ENCODE data around the gene TM4SF1. TPM values are rescaled to one million over a fixed set of nuclear protein-coding genes. Genes with fewer than 3 reads are reported as not detected.

TM4SF1 gene
- total RNA-seq, 1 donor from 2014 or later: not detected

DNA sequence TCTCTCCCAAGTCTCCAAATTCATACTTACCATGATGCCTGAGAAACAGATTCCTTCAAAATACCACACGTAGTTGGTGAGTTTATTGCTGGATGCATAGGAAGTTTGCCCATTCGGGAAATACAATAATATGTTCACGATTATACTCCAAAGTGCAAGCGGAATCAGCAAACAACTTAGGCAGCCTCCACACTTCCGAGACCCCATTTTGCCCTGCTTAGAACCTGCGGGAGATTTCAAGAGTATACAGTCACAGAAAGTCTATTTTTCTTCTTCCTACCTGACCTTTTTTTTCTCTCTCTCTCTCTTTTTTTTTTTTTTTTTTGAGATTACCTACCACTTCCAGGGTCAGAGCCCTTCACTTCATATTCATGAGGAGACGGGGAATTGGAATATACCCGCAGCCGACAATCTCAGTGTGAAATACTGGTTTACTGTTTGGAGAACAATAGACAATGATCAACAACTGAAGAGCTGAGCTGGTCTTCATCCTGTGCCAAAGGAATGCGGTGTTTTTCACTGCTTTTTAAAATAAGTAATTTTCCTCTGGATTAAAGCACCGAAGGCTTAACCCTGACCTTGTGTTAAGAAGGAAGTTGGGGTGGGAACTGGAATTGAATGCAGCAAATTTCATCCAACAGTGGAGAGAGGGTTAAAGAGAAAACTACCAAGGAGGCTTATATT is 44.1 kb downstream of the TM4SF1 start, which contains the start of gene TM4SF18:
TM4SF18 (minus strand) TSS at position 461 of the 684 bp plus-strand sequence; CDS start at position 207, 254 bp downstream.
- DNase-seq (ENCODE audit: low spot score): no peak
- H3K36me3 ChIP-seq: no peaks in the 10 kb centered on the region
- H3F3A ChIP-seq (ENCODE audit: low read depth): no peaks in the 10 kb centered on the region
- no peaks in the 10 kb centered on the region for H4K20me1 ChIP-seq (ENCODE audit: low read depth)
- peak within 1 kb of the TSS; percentile 32 for H3K27ac Mint-ChIP-seq
- peak within 1 kb of the TSS; percentile 77 for H3K4me3 Mint-ChIP-seq
- peak within 1 kb of the TSS; percentile 54 for H3K4me2 ChIP-seq
- TF ChIP-seq CTCF (IDR thresholded peaks at IDR 0.05): no peak
- TF ChIP-seq EZH2phosphoT487 (IDR thresholded peaks at IDR 0.05): no peak
- TF ChIP-seq EZH2 (IDR thresholded peaks at IDR 0.05): no peak
- H3K36me3 Mint-ChIP-seq: no peaks in the 10 kb centered on the region
- H3K79me2 ChIP-seq (ENCODE audit: low read depth): no peaks in the 10 kb centered on the region
- no peak within 1 kb of the TSS for H2AFZ ChIP-seq (replicated peaks)
- H3K27me3 ChIP-seq: no peaks in the 10 kb centered on the region
- no peak within 1 kb of the TSS for H3K9ac ChIP-seq
- no peaks in the 10 kb centered on the region for H3K9me3 Mint-ChIP-seq
- peaks cover 16% of the 10 kb centered on the region for H3K4me1 ChIP-seq
- H3K9me3 ChIP-seq (ENCODE audit: low read depth): no peaks in the 10 kb centered on the region
- no peaks in the 10 kb centered on the region for H3K27me3 Mint-ChIP-seq (ENCODE audit: insufficient read depth, low read depth)
- H3K27ac ChIP-seq: no peak within 1 kb of the TSS
- H3K4me3 ChIP-seq: no peak within 1 kb of the TSS
- H3K4me1 Mint-ChIP-seq: peaks cover 20% of the 10 kb centered on the region

- H3K27ac ChIP-seq: no peak overlapping the region
- no peaks in the 10 kb centered on the region for H3K27me3 ChIP-seq
- H3F3A ChIP-seq (ENCODE audit: low read depth): no peaks in the 10 kb centered on the region
- H3K36me3 ChIP-seq: no peaks in the 10 kb centered on the region
- no peaks in the 10 kb centered on the region for H3K9me3 Mint-ChIP-seq
- H3K9ac ChIP-seq: no peak overlapping the region
- H3K79me2 ChIP-seq (ENCODE audit: low read depth): no peaks in the 10 kb centered on the region
- H3K9me3 ChIP-seq (ENCODE audit: low read depth): no peaks in the 10 kb centered on the region
- TF ChIP-seq CTCF (IDR thresholded peaks at IDR 0.05) (no peak), EZH2 (IDR thresholded peaks at IDR 0.05) (no peak), EZH2phosphoT487 (IDR thresholded peaks at IDR 0.05) (no peak)
- peaks cover 20% of the 10 kb centered on the region for H3K4me1 Mint-ChIP-seq
- H3K4me3 Mint-ChIP-seq: peak overlapping the region; percentile 77
- peaks cover 16% of the 10 kb centered on the region for H3K4me1 ChIP-seq
- H3K27me3 Mint-ChIP-seq (ENCODE audit: insufficient read depth, low read depth): no peaks in the 10 kb centered on the region
- no peaks in the 10 kb centered on the region for H3K36me3 Mint-ChIP-seq
- H3K27ac Mint-ChIP-seq: peak overlapping the region; percentile 32
- DNase-seq (ENCODE audit: low spot score): peak; percentile 9
- peak overlapping the region; percentile 54 for H3K4me2 ChIP-seq
- H4K20me1 ChIP-seq (ENCODE audit: low read depth): no peaks in the 10 kb centered on the region
- no peak overlapping the region for H2AFZ ChIP-seq (replicated peaks)
- no peak overlapping the region for H3K4me3 ChIP-seq
Measured at GRCh38 chr3:149332771-149333170, 44.7 kb downstream of the TM4SF1 start.

DNA sequence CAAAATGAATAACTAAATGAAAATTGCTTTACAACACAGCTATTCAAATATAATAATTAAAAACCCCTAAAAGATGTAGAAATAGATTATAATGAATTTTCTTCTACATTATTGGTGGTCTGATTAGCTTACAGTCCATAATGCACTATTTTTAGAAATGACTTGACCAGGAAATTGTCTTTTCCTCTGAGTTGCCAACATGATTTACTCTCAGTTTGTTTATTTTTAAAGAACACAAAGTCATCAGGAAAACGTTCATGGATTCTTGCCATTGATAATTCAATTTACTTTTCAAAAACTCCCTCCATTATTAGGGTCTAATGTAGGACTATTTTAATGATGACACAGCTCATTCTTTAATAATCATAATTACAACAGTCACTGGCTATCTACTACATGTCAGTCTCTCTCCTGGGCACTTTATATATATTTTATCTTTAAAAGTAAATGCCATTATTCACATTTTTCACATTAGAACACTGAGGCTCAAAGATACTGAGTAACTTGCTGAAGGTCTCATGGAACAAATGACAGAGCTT is 45.2 kb downstream of the TM4SF1 start:
- H3K27me3 ChIP-seq: no peaks in the 10 kb centered on the region
- H3K36me3 ChIP-seq: no peaks in the 10 kb centered on the region
- H3K9me3 Mint-ChIP-seq: no peaks in the 10 kb centered on the region
- no peaks in the 10 kb centered on the region for H4K20me1 ChIP-seq (ENCODE audit: low read depth)
- no peaks in the 10 kb centered on the region for H3K79me2 ChIP-seq (ENCODE audit: low read depth)
- no peak for TF ChIP-seq EZH2phosphoT487 (IDR thresholded peaks at IDR 0.05)
- TF ChIP-seq EZH2 (IDR thresholded peaks at IDR 0.05): no peak
- TF ChIP-seq CTCF (IDR thresholded peaks at IDR 0.05): no peak
- DNase-seq (ENCODE audit: low spot score): no peak
- H3K4me3 Mint-ChIP-seq: no peak overlapping the region
- H3K4me2 ChIP-seq: no peak overlapping the region
- H3K9me3 ChIP-seq (ENCODE audit: low read depth): no peaks in the 10 kb centered on the region
- no peak overlapping the region for H3K9ac ChIP-seq
- peaks cover 20% of the 10 kb centered on the region for H3K4me1 Mint-ChIP-seq
- no peaks in the 10 kb centered on the region for H3F3A ChIP-seq (ENCODE audit: low read depth)
- no peak overlapping the region for H3K27ac ChIP-seq
- H3K27ac Mint-ChIP-seq: no peak overlapping the region
- peaks cover 16% of the 10 kb centered on the region for H3K4me1 ChIP-seq
- H2AFZ ChIP-seq (replicated peaks): no peak overlapping the region
- H3K27me3 Mint-ChIP-seq (ENCODE audit: insufficient read depth, low read depth): no peaks in the 10 kb centered on the region
- no peak overlapping the region for H3K4me3 ChIP-seq
- no peaks in the 10 kb centered on the region for H3K36me3 Mint-ChIP-seq
